Right hindlimb (tissue), 1 donor: ENCODE data around the gene OCA2.
"Not testable (repeated sequence)": the region's sequence is repeated elsewhere in the genome, so short reads cannot be mapped to it uniquely, and the experiment has no call there.

Experiments used
- DNase-seq: peaks from one replicate; pipeline ENCODE4 v3.0.0-alpha.2; 2018

The OCA2 gene

GRCh38 chr15:27868828-27869404 lies 230.2 kb downstream of the OCA2 start:
- DNase-seq = no peak

GRCh38 chr15:27867861-27868260 lies 231.3 kb downstream of the OCA2 start:
- DNase-seq = peak; percentile 37

DNA sequence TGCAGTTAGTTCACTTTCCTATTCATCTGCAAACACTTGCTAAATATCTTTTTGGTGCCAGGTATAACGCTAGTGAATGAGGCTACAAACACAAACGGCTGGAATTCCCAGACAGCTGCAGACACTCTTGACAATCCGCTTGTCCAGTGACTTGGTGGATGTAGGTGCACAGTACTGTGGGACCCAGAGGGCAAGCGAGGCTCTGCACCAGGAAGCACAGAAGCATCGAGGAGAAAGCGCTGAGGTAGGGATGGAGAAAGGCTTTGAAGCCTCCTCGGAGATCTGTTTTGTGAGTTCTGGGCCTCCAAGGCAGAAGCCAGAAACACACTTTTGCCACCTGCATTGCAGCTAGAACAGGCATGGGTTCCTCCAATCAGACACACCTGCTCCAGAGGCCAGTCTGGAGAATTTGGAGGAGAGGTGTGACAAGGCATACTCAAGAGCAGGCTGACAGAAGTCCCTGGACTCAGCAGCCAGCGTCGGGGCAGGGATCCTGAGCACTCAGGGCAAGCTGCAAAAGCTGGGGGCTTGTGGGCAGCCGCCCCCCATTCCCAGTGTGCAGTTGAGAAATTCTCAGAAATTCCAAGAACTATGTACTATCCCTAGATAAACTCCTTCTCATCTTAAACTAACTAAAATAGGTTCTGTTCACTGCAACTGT lies 232.5 kb downstream of the OCA2 start:
- DNase-seq = no peak

GRCh38 chr15:27865926-27866325 lies 233.2 kb downstream of the OCA2 start:
- DNase-seq = no peak

DNA sequence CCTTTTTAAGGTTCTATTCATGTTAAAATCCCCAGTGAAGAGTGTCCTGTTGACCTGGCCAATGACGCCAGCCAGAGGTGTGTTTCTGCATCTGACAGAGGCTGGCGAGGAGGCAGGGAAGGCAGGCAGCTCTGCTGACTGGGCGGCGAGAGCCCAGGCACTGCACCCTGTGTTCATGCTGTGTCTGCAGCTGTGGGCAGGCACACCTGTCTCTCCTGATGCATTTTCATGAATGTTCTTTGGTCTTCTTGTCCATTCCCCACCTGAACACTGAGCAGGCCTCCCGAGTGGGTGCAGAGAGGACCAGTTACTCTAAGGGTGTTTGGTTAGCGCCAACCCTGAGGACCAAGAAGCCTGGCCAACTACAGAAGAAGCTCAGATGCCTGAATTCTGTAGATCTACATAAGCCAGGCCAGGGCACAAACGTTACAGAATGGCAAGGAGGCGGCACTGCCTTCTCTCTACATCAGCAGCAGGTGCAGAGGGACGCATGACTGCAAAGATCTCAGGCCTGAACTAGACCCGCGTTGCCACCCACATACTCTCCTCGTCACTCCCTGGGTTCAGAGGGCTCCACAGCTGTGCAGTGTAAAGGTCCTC lies 233.7 kb downstream of the OCA2 start:
- no peak for DNase-seq

- DNase-seq = no peak
Measured at GRCh38 chr15:27864719-27865118, 234.4 kb downstream of the OCA2 start.

- DNase-seq = no peak
Measured at GRCh38 chr15:27864086-27864485, 235.0 kb downstream of the OCA2 start.

GRCh38 chr15:27863000-27863399 lies 236.1 kb downstream of the OCA2 start:
- DNase-seq = no peak

DNA sequence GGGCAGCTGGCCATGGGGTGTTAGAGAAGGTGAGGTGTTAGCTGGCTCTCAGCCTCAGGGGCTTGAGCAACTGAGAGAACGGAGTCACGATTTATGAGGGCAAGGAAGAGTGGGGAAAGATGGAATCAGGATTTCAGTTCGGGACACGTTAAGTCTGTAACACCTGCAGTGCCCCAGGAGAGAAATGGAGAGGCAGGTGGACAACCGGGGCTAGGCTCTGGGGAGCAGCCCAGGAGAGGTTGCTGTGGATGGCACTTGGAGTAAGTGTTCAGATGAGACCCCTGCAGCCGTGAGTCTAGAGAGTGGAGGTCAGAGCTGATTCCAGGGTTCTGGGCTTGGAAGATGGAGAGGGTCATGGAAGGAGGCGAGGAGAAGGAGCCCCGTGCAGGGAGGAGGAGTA lies 237.9 kb downstream of the OCA2 start:
- DNase-seq = no peak

GRCh38 chr15:27855137-27855536 lies 244.0 kb downstream of the OCA2 start:
- DNase-seq = no peak

GRCh38 chr15:27854601-27855000 lies 244.5 kb downstream of the OCA2 start:
- DNase-seq = no peak

GRCh38 chr15:27853624-27854455 lies 245.3 kb downstream of the OCA2 start:
- no peak for DNase-seq

DNA sequence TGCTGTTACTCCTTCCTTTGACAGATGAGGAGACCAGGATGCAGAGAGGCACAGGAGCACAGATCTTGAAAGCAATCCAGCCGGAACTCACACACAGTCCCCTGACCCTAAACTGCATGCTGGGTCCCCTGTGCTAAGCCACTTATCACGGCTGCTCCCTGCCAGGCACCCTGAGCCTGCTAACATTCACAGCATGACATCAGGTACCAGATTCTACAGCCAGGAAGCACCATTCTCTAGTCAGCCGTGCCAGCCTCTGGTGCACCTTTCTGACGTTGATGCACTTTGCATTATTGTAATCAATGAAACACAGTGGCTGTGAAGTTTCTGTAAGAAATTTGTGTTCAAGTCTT lies 247.3 kb downstream of the OCA2 start:
- no peak for DNase-seq

GRCh38 chr15:27850981-27851857 lies 247.9 kb downstream of the OCA2 start:
- no peak for DNase-seq

GRCh38 chr15:27850050-27850449 lies 249.1 kb downstream of the OCA2 start:
- DNase-seq = no peak

GRCh38 chr15:27848936-27849335 lies 250.2 kb downstream of the OCA2 start:
- DNase-seq = not testable (repeated sequence)

DNA sequence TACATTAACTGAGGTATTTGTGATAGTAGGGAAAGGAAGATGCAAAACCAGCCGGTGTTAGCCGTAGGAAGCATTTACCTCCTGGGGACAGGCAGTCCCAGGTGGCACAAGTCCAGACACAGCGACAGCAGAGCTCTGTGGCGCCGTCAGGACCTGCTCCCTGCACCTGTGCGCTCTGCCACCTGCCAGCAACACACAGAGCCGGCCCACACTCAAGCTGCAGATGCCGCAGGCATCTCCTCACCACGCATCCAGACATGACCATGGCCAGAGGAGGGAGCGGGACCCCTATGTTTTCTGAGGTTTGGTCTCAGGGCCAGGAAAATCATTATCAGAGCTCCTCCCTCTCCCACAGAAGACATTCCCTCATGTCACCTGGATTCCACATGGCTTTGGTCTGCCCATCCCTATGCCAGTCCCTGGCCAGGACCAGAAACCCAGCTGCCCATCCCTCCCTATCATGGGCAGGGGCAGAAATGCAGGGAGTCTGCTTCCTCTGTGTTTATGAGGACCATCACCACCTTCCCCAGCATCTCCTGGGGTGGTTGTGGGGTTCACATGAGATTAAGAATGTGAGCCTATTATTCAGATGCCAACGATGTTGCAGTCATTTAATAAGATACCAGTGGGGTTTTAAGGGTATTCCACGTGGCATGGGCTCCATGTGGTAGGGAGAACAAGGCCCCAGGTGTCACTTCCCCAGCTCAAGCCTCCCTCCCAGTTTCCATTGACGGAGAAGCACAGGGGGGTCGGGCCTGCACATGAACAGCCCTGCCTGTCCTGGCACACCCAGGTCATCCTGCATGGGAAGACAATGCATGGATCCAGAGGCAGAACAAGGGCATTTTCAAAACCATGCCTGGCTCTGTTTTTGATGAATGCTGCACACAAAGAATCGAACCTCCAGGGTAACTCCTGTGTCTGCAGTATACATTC lies 251.1 kb downstream of the OCA2 start:
- DNase-seq = no peak

DNA sequence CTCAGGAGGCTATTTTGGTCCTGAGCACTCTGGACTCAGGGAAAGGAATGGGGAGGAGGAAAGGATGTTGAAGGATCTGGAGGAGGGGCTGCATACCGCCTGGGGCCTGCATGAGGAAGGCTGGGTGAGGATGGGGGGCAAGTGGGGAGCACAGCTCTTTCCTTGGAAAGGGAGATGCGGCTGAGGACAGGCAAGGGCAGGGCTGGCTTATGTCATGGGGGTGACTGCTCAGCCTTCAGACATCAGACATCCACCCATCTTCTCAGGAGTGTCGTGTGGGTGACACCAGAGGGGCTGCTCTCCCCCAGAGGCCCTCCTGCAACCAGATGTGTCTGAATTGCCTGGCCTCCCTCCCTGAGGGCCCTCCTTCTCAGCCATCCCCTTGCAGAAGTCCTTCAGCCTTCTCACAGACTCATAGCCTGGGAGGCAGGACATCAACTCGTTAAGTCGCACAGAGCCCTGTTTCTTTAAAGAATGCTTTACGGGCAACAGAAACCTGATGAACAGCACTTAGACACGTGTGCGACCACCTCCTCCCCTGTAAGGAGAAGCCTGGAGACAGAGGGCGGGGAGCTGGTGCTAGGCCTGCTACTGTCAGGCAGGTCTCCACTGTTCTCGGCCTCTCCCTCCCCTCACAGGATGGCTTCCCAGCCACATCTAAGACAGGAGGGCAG lies 252.3 kb downstream of the OCA2 start:
- no peak for DNase-seq

DNA sequence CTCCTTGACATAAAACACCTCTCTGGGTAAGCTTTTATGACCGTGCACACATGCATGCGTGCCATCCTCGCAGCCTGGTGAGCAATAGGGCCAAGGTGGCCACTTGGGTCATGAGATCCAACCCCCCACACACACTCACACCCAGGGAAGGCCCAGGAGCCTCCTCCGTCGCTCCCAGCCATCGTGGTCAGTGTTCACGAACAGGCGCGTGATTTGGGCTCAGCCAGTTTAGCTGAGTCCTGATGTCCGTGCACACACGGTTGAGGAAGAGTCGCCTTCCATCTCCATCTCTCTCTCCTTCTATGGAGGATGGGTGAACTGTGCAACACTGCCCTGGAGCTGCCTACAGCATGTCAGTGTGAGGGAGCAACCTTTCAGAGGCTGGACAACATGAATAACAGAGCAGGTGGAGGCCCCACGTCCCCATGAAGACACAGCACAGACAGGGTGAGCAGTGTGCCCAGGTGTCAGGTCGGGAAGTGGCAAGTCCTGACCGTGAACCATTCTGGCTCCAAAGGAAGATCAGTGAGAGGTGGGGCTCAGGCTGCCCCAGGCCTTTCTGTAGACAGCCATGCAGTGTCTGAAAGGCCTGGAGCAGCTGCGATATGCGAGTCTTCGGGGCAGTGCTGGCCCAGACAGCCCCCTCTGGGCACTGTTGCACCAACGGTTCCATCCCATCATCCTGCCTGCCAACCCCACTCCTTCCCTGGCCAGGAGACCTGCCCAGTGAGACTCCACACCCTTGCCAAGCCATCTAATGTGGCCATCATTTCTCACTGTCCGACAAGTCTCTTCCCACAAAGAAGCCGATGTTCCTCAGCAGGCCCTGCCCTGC lies 253.4 kb downstream of the OCA2 start:
- no peak for DNase-seq
